GM18868 (cell line): ENCODE results near the gene NDST3.
"Not testable (repeated sequence)": the region's sequence is repeated elsewhere in the genome, so short reads cannot be mapped to it uniquely, and the experiment has no call there.

ENCODE experiments used
- ATAC-seq: cut with Tn5 transposase; IDR thresholded peaks from one replicate; pipeline ENCODE4 v1.9.1; 2021; ENCODE audit warnings: mild to moderate bottlenecking, moderate library complexity; ENCODE audit not compliant: unreplicated experiment

The NDST3 gene

DNA sequence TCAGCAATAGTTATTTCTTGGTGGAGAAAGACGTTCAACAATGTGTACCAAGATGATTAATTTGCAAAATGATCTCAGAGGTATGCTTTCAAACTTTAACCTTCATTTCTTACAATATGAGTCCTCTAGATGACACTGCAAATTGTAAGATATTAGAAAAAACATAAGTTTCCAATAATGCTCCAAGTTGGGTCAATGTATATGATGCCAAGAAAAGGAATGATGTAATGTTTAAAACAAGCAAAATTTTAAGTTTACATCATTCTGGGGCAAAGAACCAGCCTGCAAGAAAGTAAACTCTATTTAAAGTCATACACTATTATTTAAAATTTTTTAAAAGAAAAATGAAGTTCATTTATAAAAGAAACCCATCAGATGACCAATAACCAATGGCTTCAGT lies 262.4 kb downstream of the NDST3 start:
- no peak for ATAC-seq

DNA sequence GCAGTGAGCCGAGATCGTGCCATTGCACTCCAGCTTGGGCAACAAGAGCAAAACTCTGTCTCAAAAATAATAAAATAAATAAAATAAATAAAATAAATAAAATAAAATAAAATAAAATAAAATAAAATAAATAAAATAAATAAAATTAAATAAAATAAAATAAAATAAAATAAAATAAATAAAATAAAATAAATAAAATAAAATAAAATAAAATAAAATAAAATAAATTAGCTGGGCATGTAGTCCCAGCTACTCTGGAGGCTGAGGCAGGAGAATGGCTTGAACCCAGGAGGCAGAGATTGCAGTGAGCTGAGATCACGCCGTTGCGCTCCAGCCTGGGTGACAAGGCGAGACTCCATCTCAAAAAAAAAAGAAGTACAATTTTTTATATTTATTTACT lies 265.3 kb downstream of the NDST3 start:
- ATAC-seq, result not testable (repeated sequence)

DNA sequence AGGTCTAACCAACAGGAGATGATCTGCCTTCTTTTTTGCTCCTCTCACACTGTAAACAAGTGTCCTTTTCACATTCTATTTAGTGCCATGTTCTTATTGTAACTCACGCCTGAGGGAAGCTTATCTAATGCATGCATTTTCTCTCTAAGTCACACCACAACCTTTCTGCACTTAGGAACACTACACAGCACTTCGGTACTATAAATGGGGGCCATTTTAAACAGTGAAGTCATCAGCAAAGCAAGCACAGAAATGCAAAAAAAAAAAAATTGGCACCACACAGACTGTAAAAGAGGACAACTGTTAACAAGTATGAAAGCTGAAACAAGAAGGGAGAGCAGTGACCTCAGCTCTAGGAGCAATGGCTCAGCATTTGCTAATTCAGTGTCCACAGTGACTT lies 273.4 kb downstream of the NDST3 start:
- no peak for ATAC-seq
